Astrocyte of the spinal cord (primary cell): ENCODE data around the gene NLRC4.

ENCODE experiments used
- DNase-seq: peaks from one replicate; pipeline ENCODE4 v3.0.0; 2011; ENCODE audit warnings: low read depth, low spot score
- H3K4me3 ChIP-seq: 2 replicates; pipeline ENCODE4 v1.5.1; 2011; ENCODE audit warnings: low read depth, mild to moderate bottlenecking, low read length, moderate library complexity
- CTCF ChIP-seq: IDR thresholded peaks from 2 replicates; pipeline ENCODE4 v1.5.1; 2012; ENCODE audit warnings: low read depth, mild to moderate bottlenecking, low read length, inconsistent platforms
- in situ Hi-C: cut with HindIII; loops from 2 replicates; pipeline ENCODE4 v1.10.0; 2017; ENCODE audit warnings: low sequenced_read_pairs

The NLRC4 gene

GRCh38 chr2:32248299-32248698 is 16.4 kb downstream of the NLRC4 start:
- no peak for DNase-seq
- in situ Hi-C loops = no loop called here
- no peak overlapping the region for H3K4me3 ChIP-seq
- no peak for TF ChIP-seq CTCF

- in situ Hi-C loops = no loop called here
- no peak for TF ChIP-seq CTCF
Measured at GRCh38 chr2:32246911-32247310, 17.8 kb downstream of the NLRC4 start.

GRCh38 chr2:32242331-32242730 is 22.4 kb downstream of the NLRC4 start:
- no peak for DNase-seq
- no peak for TF ChIP-seq CTCF
- in situ Hi-C loops = no loop called here
- H3K4me3 ChIP-seq = no peak overlapping the region

More at GRCh38 chr2:32246911-32247310, 17.8 kb downstream of the NLRC4 start:
- no peak for DNase-seq
- no peak overlapping the region for H3K4me3 ChIP-seq

GRCh38 chr2:32237996-32238395 is 26.7 kb downstream of the NLRC4 start:
- TF ChIP-seq CTCF = no peak
- DNase-seq = no peak
- no peak overlapping the region for H3K4me3 ChIP-seq
- in situ Hi-C loops = no loop called here

- DNase-seq = no peak
- in situ Hi-C loops = no loop called here
- TF ChIP-seq CTCF = no peak
- H3K4me3 ChIP-seq = no peak overlapping the region
Measured at GRCh38 chr2:32237488-32237887, 27.2 kb downstream of the NLRC4 start.

- no peak for DNase-seq
- H3K4me3 ChIP-seq = no peak overlapping the region
- no peak for TF ChIP-seq CTCF
- in situ Hi-C loops = no loop called here
Measured at GRCh38 chr2:32235315-32235714, 29.4 kb downstream of the NLRC4 start.

- in situ Hi-C loops = no loop called here
- no peak for TF ChIP-seq CTCF
- no peak for DNase-seq
- no peak overlapping the region for H3K4me3 ChIP-seq
Measured at GRCh38 chr2:32231959-32232358, 32.7 kb downstream of the NLRC4 start.
